ENCODE results near the gene LY9.
"Not testable (repeated sequence)": the region's sequence is repeated elsewhere in the genome, so short reads cannot be mapped to it uniquely, and the experiment has no call there.

LY9 gene

DNA sequence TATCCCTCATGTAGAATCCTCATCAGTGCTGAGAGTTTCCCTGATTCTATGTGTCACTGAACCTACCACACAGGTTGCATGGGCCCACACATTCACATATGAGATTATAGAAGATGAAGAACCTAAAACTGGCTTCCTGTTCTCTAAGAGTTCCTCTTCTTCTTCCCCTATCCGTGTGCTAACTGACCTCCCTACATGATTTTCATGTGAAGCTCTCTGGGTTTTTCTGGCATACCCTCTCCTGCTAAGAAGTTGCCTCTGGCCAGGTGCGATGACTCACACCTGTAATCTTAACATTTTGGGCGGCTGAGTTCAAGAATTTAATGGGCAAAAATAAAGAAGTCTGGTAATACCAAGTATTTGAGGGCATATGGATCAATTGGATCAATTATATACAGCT lies 72.2 kb downstream of the LY9 start:
- DNase-seq, result no peak

DNA sequence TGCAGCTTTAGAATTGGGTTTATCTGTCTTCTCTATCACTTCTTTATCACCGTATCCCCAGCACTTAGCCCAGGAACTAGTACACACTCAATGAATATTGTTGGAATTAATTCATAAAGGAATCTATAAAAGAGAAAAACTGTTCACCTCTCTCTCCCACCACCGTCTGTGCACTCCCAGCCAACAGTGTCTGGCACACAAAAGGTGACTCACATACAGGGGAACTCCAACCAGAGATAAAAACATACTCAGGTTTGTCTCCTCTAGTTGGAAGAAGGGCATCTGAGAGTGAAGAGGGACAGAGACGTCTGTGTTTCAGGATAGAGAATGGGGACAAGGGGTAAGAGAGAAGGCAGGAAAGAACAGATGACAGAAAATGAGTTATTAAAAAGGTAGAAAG lies 79.0 kb downstream of the LY9 start:
- DNase-seq, result no peak

DNA sequence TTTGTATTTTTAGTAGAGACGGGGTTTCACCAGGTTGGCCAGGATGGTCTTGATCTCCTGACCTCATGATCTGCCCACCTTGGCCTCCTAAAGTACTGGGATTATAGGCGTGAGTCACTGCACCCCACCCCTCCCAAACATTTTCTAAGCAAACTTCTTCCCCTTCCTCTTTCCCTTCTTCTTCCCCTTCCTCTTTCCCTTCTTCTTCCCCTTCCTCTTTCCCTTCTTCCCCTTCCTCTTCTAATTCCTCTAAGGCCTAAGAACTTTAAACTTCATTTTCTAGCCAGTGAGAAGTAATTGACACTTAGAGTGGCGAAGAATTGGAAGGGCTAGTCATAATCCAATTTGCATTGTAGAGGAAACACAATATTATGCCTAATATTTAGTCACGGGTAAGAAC lies 79.6 kb downstream of the LY9 start:
- DNase-seq, result not testable (repeated sequence)

DNA sequence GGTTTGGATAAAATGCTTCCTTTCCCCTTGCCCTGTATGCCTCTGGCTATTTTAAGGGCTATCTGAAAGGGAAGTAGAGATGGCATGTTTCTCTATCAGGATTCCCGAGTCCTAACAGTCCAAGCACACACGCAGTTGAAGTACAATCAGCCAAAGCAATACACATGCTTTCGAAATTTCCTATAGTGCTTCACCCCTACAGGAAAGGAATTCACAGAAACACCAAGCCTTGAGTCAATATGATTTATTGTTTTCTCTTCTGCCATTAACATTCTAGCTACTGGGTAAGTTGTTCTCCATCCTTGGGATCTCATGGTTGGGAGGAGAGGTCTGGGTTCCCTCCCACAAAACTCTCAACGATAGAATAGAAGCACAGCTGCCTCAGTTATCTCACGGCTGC lies 80.3 kb downstream of the LY9 start:
- DNase-seq, result no peak

DNA sequence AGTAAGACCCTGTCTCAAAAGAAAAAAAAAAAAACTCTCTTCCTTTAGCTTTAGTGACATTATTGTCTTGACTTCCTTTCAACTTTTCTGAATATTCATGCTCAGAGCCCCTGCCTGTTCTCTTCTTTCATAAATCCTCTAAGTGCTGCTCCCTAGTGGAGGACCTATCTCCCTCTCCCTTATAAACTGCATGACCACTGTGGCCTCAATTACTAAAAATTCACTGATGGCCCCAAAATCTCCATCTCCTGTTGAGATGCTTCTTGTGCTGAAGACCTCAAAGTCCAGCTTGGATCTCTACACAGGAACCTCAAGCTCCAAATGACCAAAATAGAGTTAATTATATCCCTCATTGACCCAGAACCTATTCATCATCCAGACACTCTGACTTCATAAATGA lies 81.2 kb downstream of the LY9 start:
- no peak for DNase-seq

Measured in NCI-H1417 (cell line).